LNCAP (cell line): ENCODE measurements around the gene WDR4.

ENCODE experiments used
- CTCF ChIP-seq: fragments of 450-650 bp; IDR thresholded peaks from 2 replicates; pipeline ENCODE4 v1.5.1; 2017; ENCODE audit warnings: mild to moderate bottlenecking

Gene WDR4

GRCh38 chr21:42913476-42913875 lies 34.1 kb upstream of the WDR4 start:
- TF ChIP-seq CTCF, result no peak

- TF ChIP-seq CTCF, result no peak
These were observed 26.9 kb upstream of the WDR4 start for GRCh38 chr21:42906233-42906632.

DNA sequence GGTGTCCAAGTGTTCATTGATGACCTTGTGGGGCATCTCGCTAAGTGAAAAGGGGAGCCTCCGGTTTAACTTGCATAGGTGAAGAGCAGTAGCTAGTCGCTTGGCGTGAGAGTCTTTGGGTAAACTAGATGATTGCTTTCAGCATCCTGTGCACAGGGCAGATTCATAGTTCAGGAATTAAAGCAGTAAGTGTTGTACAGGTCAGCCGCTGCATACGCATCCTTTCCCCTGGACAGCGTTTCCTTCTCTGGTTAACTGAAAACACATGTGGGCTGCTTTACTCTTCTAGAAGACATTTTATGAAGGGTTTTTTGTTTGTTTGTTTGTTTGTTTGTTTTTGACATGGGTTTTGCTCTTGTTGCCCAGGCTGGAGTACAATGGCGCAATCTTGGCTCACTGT lies 25.9 kb upstream of the WDR4 start:
- no peak for TF ChIP-seq CTCF

GRCh38 chr21:42903817-42904216 lies 24.5 kb upstream of the WDR4 start:
- no peak for TF ChIP-seq CTCF

DNA sequence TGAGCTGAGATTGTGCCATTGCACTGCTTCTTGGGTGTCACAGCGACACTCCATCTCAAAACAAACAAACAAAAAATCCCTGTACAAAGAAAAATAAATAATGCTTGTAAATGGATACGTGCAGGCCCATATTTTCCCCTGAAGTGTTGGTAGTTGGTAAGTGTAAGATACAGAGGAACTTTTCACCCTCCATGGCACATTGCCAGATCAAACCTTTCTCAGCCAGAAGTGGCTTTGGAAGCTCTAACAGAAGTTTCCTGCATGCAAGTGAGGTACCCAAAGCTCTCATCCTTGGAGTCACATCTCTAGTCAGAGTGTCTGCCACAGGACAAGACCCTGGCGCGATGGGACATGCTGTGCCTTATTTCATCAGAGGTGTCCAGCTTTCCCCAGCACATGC lies 21.1 kb upstream of the WDR4 start:
- no peak for TF ChIP-seq CTCF

DNA sequence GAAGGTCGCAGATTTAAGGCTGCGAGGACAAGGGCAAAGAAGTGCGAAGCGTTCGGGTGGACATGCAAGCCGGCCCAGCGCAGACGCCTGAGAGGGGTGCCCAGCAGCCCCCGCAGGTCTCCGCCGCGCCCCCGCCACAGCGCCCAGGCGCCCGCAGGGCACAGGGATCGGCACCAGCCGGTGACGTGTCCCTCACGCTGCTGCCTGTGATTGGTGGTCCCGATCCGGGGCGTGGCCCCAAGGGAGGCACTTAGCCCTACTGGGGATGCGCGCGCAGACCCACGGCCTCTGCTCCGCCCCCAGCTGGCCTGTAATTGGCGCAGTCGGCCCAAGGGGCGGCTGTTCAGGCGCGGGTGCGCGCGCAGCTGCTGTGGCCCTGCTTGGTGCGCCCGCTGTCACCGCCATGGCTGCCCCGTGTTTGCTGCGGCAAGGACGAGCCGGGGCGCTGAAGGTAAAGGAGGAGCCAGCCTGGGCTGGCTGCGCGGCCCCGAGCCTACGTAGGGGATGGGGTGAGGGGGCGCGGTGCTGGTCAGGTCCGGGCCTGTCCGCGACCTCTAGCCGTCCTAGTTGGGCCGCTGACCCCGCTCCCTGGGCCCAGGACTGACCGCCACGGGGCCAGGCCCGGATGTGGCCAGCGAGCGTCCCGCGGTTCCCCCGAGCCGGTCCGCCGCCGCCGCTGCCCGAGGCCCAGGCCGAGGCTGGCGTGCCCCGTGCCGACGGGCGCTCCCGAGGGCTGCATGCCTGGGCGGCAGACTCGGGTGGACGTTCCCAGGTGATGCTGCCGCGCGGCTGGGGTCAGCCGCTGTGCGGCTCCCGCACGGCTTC lies 13.8 kb upstream of the WDR4 start, which contains the start of gene NDUFV3:
NDUFV3 (plus strand) TSS at position 379 of the 825 bp plus-strand sequence; CDS start at position 404, 25 bp downstream.
- TF ChIP-seq CTCF, result no peak

GRCh38 chr21:42892582-42892930 lies 13.2 kb upstream of the WDR4 start:
- TF ChIP-seq CTCF, result no peak
